Fibroblast of lung (primary cell): ENCODE results near the gene ELFN1. TPM values are rescaled to one million over a fixed set of nuclear protein-coding genes. Genes with fewer than 3 reads are reported as not detected.

Experiments
- DNase-seq, 2 donors: peaks; one replicate each; pipeline versions ENCODE4 v3.0.0 to v3.0.0-alpha.2; 2010; ENCODE audit warnings: low read depth in 2 of 2
- H2AFZ ChIP-seq: 2 replicates; pipeline ENCODE4 v1.5.1; 2012; ENCODE audit warnings: low read length, control low read depth, inconsistent platforms
- H3K27ac ChIP-seq: 2 replicates; pipeline ENCODE4 v1.5.1; 2011; ENCODE audit warnings: low read length, control low read depth; ENCODE audit not compliant: insufficient read depth
- H3K27me3 ChIP-seq: 2 replicates; pipeline ENCODE4 v1.5.1; 2011; ENCODE audit warnings: mild to moderate bottlenecking, low read length; ENCODE audit not compliant: control insufficient read depth, insufficient read depth
- H3K36me3 ChIP-seq: 2 replicates; pipeline ENCODE4 v1.5.1; 2011; ENCODE audit warnings: low read length; ENCODE audit not compliant: control insufficient read depth, insufficient read depth
- H3K4me1 ChIP-seq: 2 replicates; pipeline ENCODE4 v1.5.1; 2011; ENCODE audit warnings: low read length; ENCODE audit not compliant: control insufficient read depth, insufficient read depth; ENCODE audit errors: extremely low read depth
- H3K4me2 ChIP-seq: 2 replicates; pipeline ENCODE4 v1.5.1; 2011; ENCODE audit warnings: low read length, control low read depth; ENCODE audit not compliant: insufficient read depth; ENCODE audit errors: extremely low read depth
- H3K4me3 ChIP-seq, 4 experiments: fragments of 200-600 bp in 1 of 4; sonication (generic) in 1 of 4; replicated peaks in 1 of 4; 2 replicates each; pipeline ENCODE4 v1.5.1; 2011 to 2016; ENCODE audit warnings: low read length in 4 of 4, low read depth in 3 of 4, mild to moderate bottlenecking in 3 of 4, control low read depth in 2 of 4, inconsistent platforms in 1 of 4, mixed read lengths in 1 of 4; ENCODE audit not compliant: insufficient read depth in 1 of 4; ENCODE audit errors: control extremely low read depth in 1 of 4
- H3K79me2 ChIP-seq: 2 replicates; pipeline ENCODE4 v1.5.1; 2012; ENCODE audit warnings: mild to moderate bottlenecking, low read length, inconsistent platforms; ENCODE audit not compliant: control insufficient read depth, insufficient read depth
- H3K9ac ChIP-seq: 2 replicates; pipeline ENCODE4 v1.5.1; 2011; ENCODE audit warnings: mild to moderate bottlenecking, low read length, control low read depth; ENCODE audit not compliant: insufficient read depth
- H3K9me3 ChIP-seq: 2 replicates; pipeline ENCODE4 v1.5.1; 2012; ENCODE audit warnings: low read depth, low read length; ENCODE audit not compliant: control insufficient read depth, insufficient read depth
- H4K20me1 ChIP-seq: 2 replicates; pipeline ENCODE4 v1.5.1; 2011; ENCODE audit warnings: low read length; ENCODE audit not compliant: control insufficient read depth, insufficient read depth; ENCODE audit errors: extremely low read depth
- EZH2 ChIP-seq: IDR thresholded peaks from 2 replicates; pipeline ENCODE4 v1.5.1; 2012; ENCODE audit warnings: low read length, control low read depth, mild to moderate bottlenecking; ENCODE audit errors: missing control alignments
- polyA plus RNA-seq, 2 donors: library from polyadenylated mRNA; depleted of rRNA in 1 of 2; stranded (reverse) in 1 of 2; unstranded in 1 of 2; fragments of >200 nt; gene quantifications; 2 replicates each; pipeline ENCODE4 v1.2.1, GENCODE V29; 2011 to 2012; ENCODE audit warnings: missing spikeins in 1 of 2
- total RNA-seq: library from RNA; depleted of rRNA; stranded (reverse); fragments of >200 nt; gene quantifications from 2 replicates; pipeline ENCODE4 v1.2.1, GENCODE V29; 2014
- TF ChIP-seq, protein P1 (sequence below), 2 donors: IDR thresholded peaks in 1 of 2; conservative IDR thresholded peaks in 1 of 2; 1 replicate in 1 of 2; 2 replicates in 1 of 2; pipeline ENCODE4 v1.5.1; 2011 to 2012; ENCODE audit warnings: low read length in 2 of 2, control low read depth in 1 of 2, inconsistent platforms in 1 of 2, low read depth in 1 of 2, mild to moderate bottlenecking in 1 of 2

Gene ELFN1
- total and polyA plus RNA-seq, 2 donors (not counting 1 experiment from before 2014, with no cell fraction given), result 0.16 to 0.33 TPM

DNA sequence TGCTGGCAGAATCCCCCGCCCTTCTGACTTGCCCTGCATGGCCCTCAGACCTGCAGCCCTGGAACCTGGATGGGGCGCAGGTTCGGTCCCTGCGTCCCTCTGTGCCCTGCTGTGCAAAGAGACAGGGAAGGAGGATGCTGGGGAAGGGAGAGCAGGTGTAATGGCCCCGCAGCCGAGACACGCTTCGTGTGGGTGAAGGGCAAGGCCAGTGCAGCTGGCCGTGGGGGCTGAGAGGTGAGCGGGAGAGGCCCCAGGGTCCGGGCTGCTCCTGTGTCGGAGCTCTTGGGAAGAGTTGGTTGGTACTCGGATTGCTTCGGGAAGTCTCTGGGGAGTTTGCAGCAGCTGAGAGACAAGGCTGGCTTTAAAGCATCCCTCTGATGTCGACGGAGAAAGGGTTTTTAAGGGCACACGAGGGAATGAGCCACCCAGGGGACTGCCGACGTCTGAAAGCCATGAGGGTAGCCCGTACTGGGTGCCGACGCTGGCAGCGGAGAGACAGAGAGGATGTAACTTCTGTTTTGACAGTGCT lies 6.5 kb downstream of the ELFN1 start:
- H3K27me3 ChIP-seq, result peaks cover 5% of the 10 kb centered on the region
- no peak for DNase-seq
- TF ChIP-seq, protein P1, sequence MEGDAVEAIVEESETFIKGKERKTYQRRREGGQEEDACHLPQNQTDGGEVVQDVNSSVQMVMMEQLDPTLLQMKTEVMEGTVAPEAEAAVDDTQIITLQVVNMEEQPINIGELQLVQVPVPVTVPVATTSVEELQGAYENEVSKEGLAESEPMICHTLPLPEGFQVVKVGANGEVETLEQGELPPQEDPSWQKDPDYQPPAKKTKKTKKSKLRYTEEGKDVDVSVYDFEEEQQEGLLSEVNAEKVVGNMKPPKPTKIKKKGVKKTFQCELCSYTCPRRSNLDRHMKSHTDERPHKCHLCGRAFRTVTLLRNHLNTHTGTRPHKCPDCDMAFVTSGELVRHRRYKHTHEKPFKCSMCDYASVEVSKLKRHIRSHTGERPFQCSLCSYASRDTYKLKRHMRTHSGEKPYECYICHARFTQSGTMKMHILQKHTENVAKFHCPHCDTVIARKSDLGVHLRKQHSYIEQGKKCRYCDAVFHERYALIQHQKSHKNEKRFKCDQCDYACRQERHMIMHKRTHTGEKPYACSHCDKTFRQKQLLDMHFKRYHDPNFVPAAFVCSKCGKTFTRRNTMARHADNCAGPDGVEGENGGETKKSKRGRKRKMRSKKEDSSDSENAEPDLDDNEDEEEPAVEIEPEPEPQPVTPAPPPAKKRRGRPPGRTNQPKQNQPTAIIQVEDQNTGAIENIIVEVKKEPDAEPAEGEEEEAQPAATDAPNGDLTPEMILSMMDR (conservative IDR thresholded peaks at IDR 0.05 in 1 of 2, IDR thresholded peaks at IDR 0.05 in 1 of 2; ENCODE audit: low read depth in 1 of 2, low read length in 2 of 2), result no peak
- no peak for TF ChIP-seq EZH2

DNA sequence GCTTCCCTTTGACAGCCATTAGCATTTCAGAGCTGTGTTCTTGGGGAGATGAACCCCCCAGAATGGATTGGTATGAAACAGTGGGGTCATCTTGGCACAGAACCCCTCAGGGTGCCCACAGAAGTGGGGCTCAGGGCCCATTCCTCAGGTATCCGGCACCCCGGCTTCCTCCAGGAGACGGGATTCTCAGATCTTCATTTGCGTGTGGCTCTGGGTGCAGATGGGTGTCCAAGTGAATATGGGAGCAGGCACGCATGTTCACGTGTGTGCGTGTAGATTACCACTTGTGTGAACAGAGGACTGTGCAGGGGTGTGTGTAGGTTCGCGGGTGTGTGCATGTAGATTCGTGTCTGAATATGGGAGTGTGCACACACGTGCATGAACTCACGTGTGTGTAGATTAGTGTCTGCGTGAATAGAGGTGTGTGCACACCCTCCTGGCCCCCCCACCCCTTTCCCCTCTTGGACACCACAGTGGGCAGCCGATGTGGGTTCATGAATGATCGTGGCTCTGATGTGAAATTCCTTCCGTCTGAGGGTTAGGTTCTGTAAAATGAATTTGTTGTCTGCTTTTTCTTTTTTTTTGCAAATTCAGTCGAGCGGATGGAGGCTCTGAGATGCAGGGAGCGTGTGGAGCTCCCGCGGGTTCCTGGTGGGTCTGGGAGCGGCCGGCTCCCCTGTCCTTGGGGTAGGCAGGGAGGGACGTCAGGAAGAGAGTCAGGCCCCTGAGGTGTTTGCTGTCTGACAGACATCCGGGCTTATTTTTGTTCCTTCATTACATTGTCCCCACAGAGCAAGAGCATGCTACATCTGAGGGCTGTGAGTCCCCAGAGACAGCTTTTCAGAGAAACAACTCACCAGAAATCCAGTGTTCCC lies 7.4 kb downstream of the ELFN1 start:
- no peaks in the 10 kb centered on the region for H3K36me3 ChIP-seq
- H3K27ac ChIP-seq, result no peak overlapping the region
- H3K9ac ChIP-seq, result no peak overlapping the region
- no peaks in the 10 kb centered on the region for H3K9me3 ChIP-seq
- DNase-seq, result no peak
- H3K4me3 ChIP-seq, result no peak overlapping the region
- H4K20me1 ChIP-seq, result no peaks in the 10 kb centered on the region
- no peaks in the 10 kb centered on the region for H3K79me2 ChIP-seq
- no peaks in the 10 kb centered on the region for H3K4me1 ChIP-seq
- H3K4me2 ChIP-seq, result no peak overlapping the region
- TF ChIP-seq EZH2, result no peak
- TF ChIP-seq, protein P1 (conservative IDR thresholded peaks at IDR 0.05 in 1 of 2, IDR thresholded peaks at IDR 0.05 in 1 of 2; ENCODE audit: low read depth in 1 of 2, low read length in 2 of 2), result no peak
- no peak overlapping the region for H2AFZ ChIP-seq
- H3K27me3 ChIP-seq, result peaks cover 5% of the 10 kb centered on the region

More for the DNA sequence above, 6.5 kb downstream of the ELFN1 start:
- Histone ChIP-seq H3K4me1 (no peaks in the 10 kb centered on the region), H2AFZ (no peak overlapping the region), H3K79me2 (no peaks in the 10 kb centered on the region), H3K9me3 (no peaks in the 10 kb centered on the region), H3K36me3 (no peaks in the 10 kb centered on the region), H3K4me3 (no peak overlapping the region), H3K27ac (no peak overlapping the region), H4K20me1 (no peaks in the 10 kb centered on the region), H3K4me2 (no peak overlapping the region), H3K9ac (no peak overlapping the region)

DNA sequence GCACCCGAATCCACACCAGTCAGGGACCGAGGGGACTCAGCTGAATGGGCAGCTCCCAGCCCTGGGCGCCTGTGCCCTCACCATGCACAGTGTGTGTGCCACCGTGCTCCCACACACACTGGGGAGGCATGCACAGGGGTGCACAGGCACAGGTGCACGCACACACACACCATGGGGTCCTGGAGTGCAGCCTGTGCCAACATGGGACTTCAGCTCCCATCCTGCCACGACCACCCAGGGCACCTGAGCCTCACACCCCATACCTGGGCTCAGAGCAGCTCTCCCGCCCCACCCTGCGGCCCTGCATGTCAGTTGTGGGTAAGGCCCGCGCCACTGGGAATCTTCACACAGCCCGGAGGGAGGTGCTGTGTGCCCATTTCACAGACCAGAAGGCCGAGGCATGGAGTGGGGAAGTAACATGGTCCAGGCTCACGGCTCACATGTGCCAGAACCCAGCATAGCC lies 8.0 kb downstream of the ELFN1 start:
- no peaks in the 10 kb centered on the region for H3K4me1 ChIP-seq
- no peak overlapping the region for H2AFZ ChIP-seq
- H3K27ac ChIP-seq, result no peak overlapping the region
- no peak overlapping the region for H3K9ac ChIP-seq
- DNase-seq, result no peak
- H3K79me2 ChIP-seq, result no peaks in the 10 kb centered on the region
- no peak overlapping the region for H3K4me3 ChIP-seq
- no peak overlapping the region for H3K4me2 ChIP-seq
- H3K27me3 ChIP-seq, result peaks cover 5% of the 10 kb centered on the region
- no peaks in the 10 kb centered on the region for H4K20me1 ChIP-seq
- no peaks in the 10 kb centered on the region for H3K9me3 ChIP-seq
- no peaks in the 10 kb centered on the region for H3K36me3 ChIP-seq
- TF ChIP-seq, protein P1 (conservative IDR thresholded peaks at IDR 0.05 in 1 of 2, IDR thresholded peaks at IDR 0.05 in 1 of 2; ENCODE audit: low read depth in 1 of 2, low read length in 2 of 2), result no peak
- TF ChIP-seq EZH2, result no peak
